Muscle layer of colon (tissue), 2 donors: Measurements from ENCODE around the gene PRDX3.

ENCODE experiments used
- H3K27ac ChIP-seq: one replicate; pipeline ENCODE4 v1.7.0; 2013; ENCODE audit warnings: low read depth, mild to moderate bottlenecking, low read length, moderate library complexity
- H3K27me3 ChIP-seq, 2 donors: one replicate each; pipeline ENCODE4 v1.7.0; 2013; ENCODE audit warnings: low read length in 2 of 2, mild to moderate bottlenecking in 2 of 2; ENCODE audit not compliant: insufficient read depth in 2 of 2, control insufficient read depth in 1 of 2
- H3K36me3 ChIP-seq: one replicate; pipeline ENCODE4 v1.7.0; 2013; ENCODE audit warnings: mild to moderate bottlenecking, low read length; ENCODE audit not compliant: insufficient read depth
- H3K4me1 ChIP-seq: one replicate; pipeline ENCODE4 v1.7.0; 2013; ENCODE audit warnings: mild to moderate bottlenecking, low read length; ENCODE audit not compliant: insufficient read depth
- H3K4me3 ChIP-seq, 2 donors: one replicate each; pipeline ENCODE4 v1.7.0; 2013; ENCODE audit warnings: low read length in 2 of 2, low read depth in 1 of 2, mild to moderate bottlenecking in 1 of 2, moderate library complexity in 1 of 2
- H3K9ac ChIP-seq: one replicate; pipeline ENCODE4 v1.7.0; 2013; ENCODE audit warnings: low read length
- H3K9me3 ChIP-seq: one replicate; pipeline ENCODE4 v1.7.0; 2013; ENCODE audit warnings: mild to moderate bottlenecking, low read length
- donor health status: abdominal sarcoma.
- donor health status: Adenocarcinoma of cecum.

PRDX3 gene

GRCh38 chr10:119205894-119206602, 27.4 kb upstream of the PRDX3 start:
- H3K4me3 ChIP-seq: peak overlapping the region in 1 of 2 donors; percentile 48
- H3K27me3 ChIP-seq: no peaks in the 10 kb centered on the region
- H3K4me1 ChIP-seq: peaks cover 33% of the 10 kb centered on the region
- no peaks in the 10 kb centered on the region for H3K36me3 ChIP-seq
- H3K9ac ChIP-seq: no peak overlapping the region
- H3K9me3 ChIP-seq: no peaks in the 10 kb centered on the region
- H3K27ac ChIP-seq: peak overlapping the region; percentile 88

- no peak overlapping the region for H3K9ac ChIP-seq
- H3K4me3 ChIP-seq: no peak overlapping the region
- no peaks in the 10 kb centered on the region for H3K36me3 ChIP-seq
- H3K27ac ChIP-seq: no peak overlapping the region
- H3K9me3 ChIP-seq: no peaks in the 10 kb centered on the region
- peaks cover 0 to 5% of the 10 kb centered on the region in 2 donors for H3K27me3 ChIP-seq
- peaks cover 7% of the 10 kb centered on the region for H3K4me1 ChIP-seq
These were observed 24.4 kb upstream of the PRDX3 start for GRCh38 chr10:119203006-119203405.

GRCh38 chr10:119201233-119201632, 22.6 kb upstream of the PRDX3 start:
- H3K9me3 ChIP-seq: no peaks in the 10 kb centered on the region
- H3K27me3 ChIP-seq: peaks cover 0 to 5% of the 10 kb centered on the region in 2 donors
- no peak overlapping the region for H3K9ac ChIP-seq
- H3K4me3 ChIP-seq: no peak overlapping the region
- peaks cover 4% of the 10 kb centered on the region for H3K4me1 ChIP-seq
- H3K36me3 ChIP-seq: no peaks in the 10 kb centered on the region
- no peak overlapping the region for H3K27ac ChIP-seq

DNA sequence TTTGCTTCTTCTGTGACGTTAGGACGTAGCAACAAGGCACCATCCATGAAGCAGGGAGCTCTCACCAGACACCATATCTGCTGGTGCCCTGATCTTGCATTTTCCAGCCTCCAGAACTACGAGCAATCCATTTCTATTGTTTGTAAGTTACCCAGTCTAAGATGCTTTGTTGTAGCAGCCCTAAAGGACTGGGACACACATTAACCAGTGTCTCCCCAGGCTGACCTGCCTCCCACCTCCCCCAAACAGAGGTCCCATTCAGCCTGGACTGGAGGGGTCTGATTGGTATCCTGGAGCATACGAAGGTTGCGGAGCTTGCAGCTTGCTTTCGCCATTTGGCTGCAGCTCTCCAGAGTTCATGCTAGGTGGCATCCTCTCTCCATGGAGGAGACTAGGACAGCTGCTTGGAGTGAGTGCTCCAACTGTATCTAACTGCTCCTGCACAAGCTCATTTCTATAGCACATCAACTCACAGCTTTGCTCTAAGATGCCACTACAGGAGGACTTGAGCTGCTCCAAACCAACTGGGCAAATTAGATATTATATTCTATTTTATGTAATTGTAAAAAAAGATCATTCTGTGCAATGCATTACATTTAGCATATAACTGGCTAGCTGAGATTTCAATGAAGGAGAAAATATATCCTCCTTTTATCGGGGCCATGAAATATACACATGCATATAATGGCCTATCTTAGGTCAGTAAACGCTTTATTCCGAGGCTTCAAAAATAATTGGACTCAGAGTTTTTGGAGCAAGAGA, 20.8 kb upstream of the PRDX3 start:
- peaks cover 0 to 5% of the 10 kb centered on the region in 2 donors for H3K27me3 ChIP-seq
- H3K9ac ChIP-seq: no peak overlapping the region
- H3K36me3 ChIP-seq: no peaks in the 10 kb centered on the region
- H3K4me3 ChIP-seq: no peak overlapping the region
- H3K4me1 ChIP-seq: no peaks in the 10 kb centered on the region
- no peak overlapping the region for H3K27ac ChIP-seq
- H3K9me3 ChIP-seq: no peaks in the 10 kb centered on the region

GRCh38 chr10:119198438-119198837, 19.8 kb upstream of the PRDX3 start:
- no peak overlapping the region for H3K4me3 ChIP-seq
- no peaks in the 10 kb centered on the region for H3K9me3 ChIP-seq
- no peaks in the 10 kb centered on the region for H3K4me1 ChIP-seq
- peaks cover 0 to 5% of the 10 kb centered on the region in 2 donors for H3K27me3 ChIP-seq
- H3K9ac ChIP-seq: no peak overlapping the region
- H3K27ac ChIP-seq: no peak overlapping the region
- no peaks in the 10 kb centered on the region for H3K36me3 ChIP-seq

- Histone ChIP-seq H3K27me3 (peaks cover 0 to 5% of the 10 kb centered on the region in 2 donors), H3K36me3 (no peaks in the 10 kb centered on the region), H3K27ac (no peak overlapping the region), H3K4me1 (no peaks in the 10 kb centered on the region), H3K9me3 (no peaks in the 10 kb centered on the region), H3K4me3 (no peak overlapping the region), H3K9ac (no peak overlapping the region)
These were observed 19.3 kb upstream of the PRDX3 start for GRCh38 chr10:119197921-119198320.

DNA sequence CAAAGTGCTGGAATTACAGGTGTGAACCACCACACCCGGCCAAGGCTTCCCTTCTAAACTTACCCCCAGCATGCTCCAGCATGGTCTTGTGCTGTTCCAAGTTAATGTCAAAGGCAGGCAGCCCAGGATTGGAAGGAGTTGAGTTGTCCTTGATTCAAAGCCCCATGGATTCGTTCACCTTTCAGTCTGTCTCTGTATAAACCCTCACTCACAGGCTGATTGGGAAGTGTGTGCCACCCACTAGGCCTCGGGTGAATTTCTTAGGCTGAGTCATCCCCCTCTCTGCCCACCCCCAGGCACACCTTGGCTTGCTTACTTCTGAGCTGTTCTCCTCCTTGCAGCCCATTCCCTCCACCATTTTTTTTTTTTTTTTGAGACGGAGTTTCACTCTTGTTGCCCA, 13.3 kb upstream of the PRDX3 start:
- H3K4me1 ChIP-seq: no peaks in the 10 kb centered on the region
- H3K27ac ChIP-seq: no peak overlapping the region
- no peak overlapping the region for H3K4me3 ChIP-seq
- H3K9ac ChIP-seq: no peak overlapping the region
- H3K9me3 ChIP-seq: no peaks in the 10 kb centered on the region
- no peaks in the 10 kb centered on the region for H3K27me3 ChIP-seq
- no peaks in the 10 kb centered on the region for H3K36me3 ChIP-seq

DNA sequence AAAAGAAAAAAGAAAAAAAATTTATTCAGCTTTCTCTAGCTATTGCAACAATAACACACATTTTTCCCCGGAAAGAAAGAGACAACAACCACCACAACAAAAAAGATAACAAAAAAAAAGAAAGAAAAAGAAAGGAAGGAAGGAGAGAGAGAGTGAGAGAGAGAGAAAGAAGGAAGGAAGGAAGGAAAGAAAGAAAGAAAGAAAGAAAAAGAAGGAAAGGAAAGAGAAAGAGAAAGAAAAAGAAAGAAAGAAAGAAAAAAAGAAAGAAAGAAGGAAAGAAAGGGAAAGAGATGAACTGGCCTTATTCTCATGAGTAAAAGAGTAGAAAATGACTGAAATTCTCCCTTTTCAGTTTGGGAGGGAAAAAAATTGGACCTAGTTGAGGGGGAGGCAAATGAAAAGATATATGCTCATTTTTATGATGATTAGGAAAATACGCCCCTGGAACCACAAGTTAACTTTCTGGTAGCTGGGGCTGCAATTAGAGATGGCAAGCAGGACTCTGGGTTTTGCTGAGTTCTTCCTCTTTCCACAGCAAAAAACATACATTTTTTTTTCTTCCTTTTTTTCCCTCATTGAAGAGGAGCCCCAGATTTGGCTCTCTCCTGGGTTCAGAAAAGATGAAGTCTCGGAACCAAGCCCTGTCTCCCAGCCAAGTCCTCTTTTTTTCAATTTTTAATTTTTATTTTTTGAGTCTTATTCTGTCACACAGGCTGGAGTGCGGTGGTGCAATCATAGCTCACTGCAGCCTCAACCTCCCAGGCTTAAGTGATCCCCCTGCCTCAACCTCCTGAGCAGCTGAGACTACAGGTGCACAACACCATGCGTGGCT, 12.6 kb upstream of the PRDX3 start:
- Histone ChIP-seq H3K9me3 (no peaks in the 10 kb centered on the region), H3K9ac (no peak overlapping the region), H3K36me3 (no peaks in the 10 kb centered on the region), H3K4me1 (no peaks in the 10 kb centered on the region), H3K4me3 (no peak overlapping the region), H3K27me3 (no peaks in the 10 kb centered on the region), H3K27ac (no peak overlapping the region)

- H3K27ac ChIP-seq: no peak overlapping the region
- H3K9me3 ChIP-seq: no peaks in the 10 kb centered on the region
- no peak overlapping the region for H3K4me3 ChIP-seq
- no peaks in the 10 kb centered on the region for H3K4me1 ChIP-seq
- H3K9ac ChIP-seq: no peak overlapping the region
- H3K36me3 ChIP-seq: no peaks in the 10 kb centered on the region
- no peaks in the 10 kb centered on the region for H3K27me3 ChIP-seq
These were observed 11.7 kb upstream of the PRDX3 start for GRCh38 chr10:119190353-119190752.

DNA sequence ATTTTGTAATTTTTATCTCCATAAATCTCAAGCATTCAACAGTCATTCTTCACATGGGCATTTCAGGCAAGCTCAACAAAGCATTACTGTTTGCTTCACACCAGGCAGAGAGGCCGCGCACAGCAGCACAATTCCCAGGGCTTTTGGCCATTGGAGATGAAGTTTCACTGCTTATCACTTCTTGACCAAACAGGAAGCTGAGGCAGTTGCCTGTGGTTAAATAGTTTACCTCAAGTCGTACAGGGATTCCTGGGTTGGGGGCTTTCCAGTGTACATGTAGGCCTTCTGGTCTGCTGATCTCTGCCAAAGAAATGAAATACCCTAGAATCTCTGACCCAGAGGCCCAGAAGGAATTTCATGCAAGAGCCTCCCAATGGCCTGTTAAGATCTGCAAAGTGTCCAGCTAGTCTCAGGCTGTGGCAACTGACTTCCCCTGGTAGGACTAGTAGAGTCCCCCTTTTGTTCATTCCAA, 11.2 kb upstream of the PRDX3 start:
- H3K27me3 ChIP-seq: no peaks in the 10 kb centered on the region
- H3K4me1 ChIP-seq: no peaks in the 10 kb centered on the region
- no peak overlapping the region for H3K4me3 ChIP-seq
- H3K36me3 ChIP-seq: no peaks in the 10 kb centered on the region
- no peaks in the 10 kb centered on the region for H3K9me3 ChIP-seq
- H3K27ac ChIP-seq: no peak overlapping the region
- H3K9ac ChIP-seq: no peak overlapping the region

- Histone ChIP-seq H3K4me1 (peaks cover 4% of the 10 kb centered on the region), H3K27me3 (no peaks in the 10 kb centered on the region), H3K4me3 (no peak overlapping the region), H3K9ac (no peak overlapping the region), H3K27ac (no peak overlapping the region), H3K36me3 (no peaks in the 10 kb centered on the region), H3K9me3 (no peaks in the 10 kb centered on the region)
These were observed 5.2 kb upstream of the PRDX3 start for GRCh38 chr10:119183664-119184412.
